ENCODE measurements around the gene CNGB1.
A peak's percentile ranks its signal among the peaks of the same experiment; 100 is the strongest.

CNGB1 gene

DNA sequence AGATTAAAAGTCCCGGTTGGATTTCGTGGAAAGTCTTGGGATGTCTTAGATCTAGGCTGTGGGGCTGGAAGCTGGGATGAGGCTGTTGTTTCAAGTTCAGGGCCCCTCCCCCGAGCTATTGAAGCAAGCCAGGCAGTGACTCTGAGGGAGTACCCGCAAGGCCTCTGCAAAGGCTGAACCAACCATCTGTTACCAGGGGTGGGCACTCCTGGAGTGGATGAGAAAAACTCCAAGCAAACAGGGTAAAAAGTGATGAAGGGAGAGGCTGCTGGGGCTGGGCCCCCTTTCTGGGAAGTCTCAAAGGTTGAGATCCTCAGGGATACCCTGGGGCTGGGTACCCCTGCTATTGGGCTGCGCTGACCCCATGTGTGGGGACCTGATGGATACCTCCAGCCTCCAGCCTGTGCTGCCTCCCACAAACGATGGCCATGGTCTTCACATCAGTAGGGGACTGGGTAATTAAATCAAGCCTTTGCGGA, 86.2 kb downstream of the CNGB1 start:
- peaks cover 7% of the 10 kb centered on the region for H3K27me3 ChIP-seq (replicated peaks)
- DNase-seq = no peak
- in situ Hi-C loops (cut with HindIII; ENCODE audit: low pct_ligation_motif_present, low sequenced_read_pairs) = no loop called here
- H3K4me3 ChIP-seq (ENCODE audit: low read depth, low read length) = no peak overlapping the region
- no peak for TF ChIP-seq CTCF (IDR thresholded peaks at IDR 0.05; ENCODE audit: low read depth, low read length, missing control alignments)
- H3K27ac ChIP-seq = no peak overlapping the region
- H3K36me3 ChIP-seq (replicated peaks) = no peaks in the 10 kb centered on the region

DNA sequence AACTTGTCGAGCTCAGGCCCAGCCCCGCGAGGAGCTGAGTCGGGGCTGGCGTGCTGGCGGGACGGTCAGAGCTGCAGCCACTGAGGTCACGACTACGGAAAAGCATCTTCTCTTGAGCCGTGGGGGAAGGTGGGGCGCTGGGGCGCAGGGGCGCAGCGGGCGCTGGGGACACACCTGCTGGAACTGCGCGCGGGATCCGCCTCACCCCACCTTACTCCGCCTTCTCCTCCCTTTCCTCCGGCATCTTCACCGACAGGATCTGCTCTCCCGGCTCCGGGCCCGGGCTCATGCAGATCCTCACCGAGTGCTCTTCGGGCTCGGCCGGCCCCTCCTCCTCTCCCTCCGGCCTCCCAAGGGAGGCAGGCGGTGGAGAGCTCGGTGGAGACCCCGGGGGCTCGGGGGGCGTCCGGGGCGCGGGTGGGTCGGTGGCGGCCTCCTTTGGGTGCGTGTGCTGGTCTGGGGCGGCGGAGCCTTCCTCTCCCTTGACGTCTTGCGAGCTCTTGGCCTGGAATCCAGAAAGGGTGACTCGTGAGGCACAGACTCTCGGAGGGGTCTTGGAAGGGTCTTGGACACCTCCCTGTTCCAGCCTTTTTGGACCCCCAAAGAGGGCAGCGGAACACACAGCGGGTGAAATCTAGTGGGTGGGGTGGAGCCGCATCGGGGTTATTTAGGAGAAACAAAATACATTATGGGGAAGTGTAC, 86.8 kb downstream of the CNGB1 start:
- Histone ChIP-seq H3K4me3 (ENCODE audit: low read depth, low read length) (no peak overlapping the region), H3K27ac (no peak overlapping the region), H3K36me3 (replicated peaks) (no peaks in the 10 kb centered on the region), H3K27me3 (replicated peaks) (peaks cover 7% of the 10 kb centered on the region)
- TF ChIP-seq CTCF (IDR thresholded peaks at IDR 0.05; ENCODE audit: low read depth, low read length, missing control alignments) = no peak
- in situ Hi-C loops (cut with HindIII; ENCODE audit: low pct_ligation_motif_present, low sequenced_read_pairs) = no loop called here
- no peak for DNase-seq

GRCh38 chr16:57883480-57883879, 87.4 kb downstream of the CNGB1 start:
- TF ChIP-seq CTCF (IDR thresholded peaks at IDR 0.05; ENCODE audit: low read depth, low read length, missing control alignments) = no peak
- Histone ChIP-seq H3K27me3 (replicated peaks) (peaks cover 7% of the 10 kb centered on the region), H3K36me3 (replicated peaks) (no peaks in the 10 kb centered on the region), H3K4me3 (ENCODE audit: low read depth, low read length) (no peak overlapping the region), H3K27ac (no peak overlapping the region)
- in situ Hi-C loops (cut with HindIII; ENCODE audit: low pct_ligation_motif_present, low sequenced_read_pairs) = no loop called here
- DNase-seq = no peak

DNA sequence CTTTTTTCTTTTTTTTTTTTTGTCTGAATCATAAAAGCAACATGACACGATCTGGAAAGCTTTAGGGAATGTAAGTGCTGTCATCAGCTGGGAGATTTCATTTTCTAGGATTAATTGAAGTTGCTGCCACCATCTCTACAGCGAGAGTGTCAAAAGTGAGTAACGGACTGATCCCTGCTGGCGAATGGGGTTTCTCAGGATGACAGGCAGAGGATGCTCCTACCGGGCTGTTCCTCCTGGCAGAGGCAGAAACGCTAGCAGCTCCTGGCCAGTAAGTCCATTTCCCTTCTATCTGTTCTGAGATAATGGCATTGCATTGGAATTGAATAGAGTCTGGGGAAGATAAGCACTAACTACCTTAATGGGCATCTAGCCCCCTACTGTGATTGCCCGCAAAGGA, 88.1 kb downstream of the CNGB1 start:
- DNase-seq = peak; percentile 22
- in situ Hi-C loops (cut with HindIII; ENCODE audit: low pct_ligation_motif_present, low sequenced_read_pairs) = no loop called here
- Histone ChIP-seq H3K27me3 (replicated peaks) (peaks cover 7% of the 10 kb centered on the region), H3K27ac (no peak overlapping the region), H3K36me3 (replicated peaks) (no peaks in the 10 kb centered on the region), H3K4me3 (ENCODE audit: low read depth, low read length) (no peak overlapping the region)
- no peak for TF ChIP-seq CTCF (IDR thresholded peaks at IDR 0.05; ENCODE audit: low read depth, low read length, missing control alignments)

- no peak overlapping the region for H3K4me3 ChIP-seq (ENCODE audit: low read depth, low read length)
- in situ Hi-C loops (cut with HindIII; ENCODE audit: low pct_ligation_motif_present, low sequenced_read_pairs) = no loop called here
- H3K27me3 ChIP-seq (replicated peaks) = peaks cover 7% of the 10 kb centered on the region
- no peak overlapping the region for H3K27ac ChIP-seq
- TF ChIP-seq CTCF (IDR thresholded peaks at IDR 0.05; ENCODE audit: low read depth, low read length, missing control alignments) = no peak
- no peaks in the 10 kb centered on the region for H3K36me3 ChIP-seq (replicated peaks)
- DNase-seq = no peak
Measured at GRCh38 chr16:57882206-57882605, 88.7 kb downstream of the CNGB1 start.

DNA sequence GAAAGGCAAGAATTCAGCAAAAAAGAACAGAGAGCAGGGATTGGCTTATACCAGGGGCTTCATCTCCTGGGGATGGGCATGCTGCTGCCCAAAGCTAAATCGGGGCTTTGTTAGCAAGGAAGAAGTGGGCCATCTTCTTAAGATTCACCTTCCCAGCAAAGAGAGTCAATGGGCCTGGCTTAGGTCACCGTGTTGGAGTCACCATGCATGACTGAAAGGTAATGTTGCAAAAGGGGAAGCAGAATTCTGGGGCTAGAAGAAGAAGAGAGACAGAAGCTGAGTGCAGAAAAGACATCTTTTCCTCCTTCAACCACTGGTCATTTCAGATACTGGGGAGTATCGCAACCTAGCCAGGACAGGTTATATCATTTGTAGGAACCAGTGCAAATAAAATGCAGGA, 92.3 kb downstream of the CNGB1 start:
- Histone ChIP-seq H3K27me3 (replicated peaks) (peaks cover 3% of the 10 kb centered on the region), H3K36me3 (replicated peaks) (no peaks in the 10 kb centered on the region), H3K4me3 (ENCODE audit: low read depth, low read length) (no peak overlapping the region), H3K27ac (no peak overlapping the region)
- no peak for TF ChIP-seq CTCF (IDR thresholded peaks at IDR 0.05; ENCODE audit: low read depth, low read length, missing control alignments)
- in situ Hi-C loops (cut with HindIII; ENCODE audit: low pct_ligation_motif_present, low sequenced_read_pairs) = no loop called here
- DNase-seq = no peak

Data from brain microvascular endothelial cell (primary cell).